Stimulated activated CD8-positive, alpha-beta memory T cell treated with anti-CD3 and anti-CD28 coated beads, Interleukin-12 subunit alpha, Interleukin-12 subunit beta, amount 100 ng/mL, for 24 hours (primary cell): ENCODE measurements around the gene ADAMTS19.
A peak's percentile ranks its signal among the peaks of the same experiment; 100 is the strongest.

Source experiments
- DNase-seq: peaks from one replicate; pipeline ENCODE4 v3.0.0-alpha.2; 2020; ENCODE audit errors: extremely low read depth

ADAMTS19 gene

DNA sequence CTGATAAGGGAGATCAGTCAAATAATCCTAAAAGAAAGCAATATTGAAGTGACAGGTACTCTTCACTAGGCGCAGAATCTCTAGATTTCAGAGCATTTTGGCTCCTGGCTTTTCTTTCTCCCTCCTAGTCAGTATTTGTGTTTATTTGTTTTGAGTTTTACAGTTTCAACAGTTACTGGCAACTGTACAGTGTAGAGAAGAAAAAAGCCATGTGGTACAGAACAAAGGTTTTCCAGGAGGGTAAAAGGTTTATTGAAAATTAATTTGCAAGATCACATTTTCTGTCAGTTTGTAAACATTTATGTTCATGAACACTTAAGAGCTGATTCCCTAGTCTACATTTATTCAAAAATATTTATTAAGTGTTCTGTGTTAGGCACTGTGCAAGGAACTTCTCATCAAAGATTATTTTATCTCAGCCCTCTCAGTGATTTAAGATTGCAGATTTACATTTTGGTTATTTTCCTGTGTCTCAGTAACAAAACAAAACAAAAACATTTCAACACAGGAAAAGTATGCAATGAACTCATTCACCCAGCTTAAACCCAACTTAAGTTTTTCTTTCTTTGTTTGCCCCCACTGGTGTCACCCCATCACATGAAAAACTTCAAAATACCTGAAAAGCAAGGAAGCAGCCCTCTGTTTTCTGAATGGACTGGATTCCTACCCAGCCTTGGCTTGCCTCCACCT is 300.7 kb downstream of the ADAMTS19 start:
- DNase-seq: no peak

DNA sequence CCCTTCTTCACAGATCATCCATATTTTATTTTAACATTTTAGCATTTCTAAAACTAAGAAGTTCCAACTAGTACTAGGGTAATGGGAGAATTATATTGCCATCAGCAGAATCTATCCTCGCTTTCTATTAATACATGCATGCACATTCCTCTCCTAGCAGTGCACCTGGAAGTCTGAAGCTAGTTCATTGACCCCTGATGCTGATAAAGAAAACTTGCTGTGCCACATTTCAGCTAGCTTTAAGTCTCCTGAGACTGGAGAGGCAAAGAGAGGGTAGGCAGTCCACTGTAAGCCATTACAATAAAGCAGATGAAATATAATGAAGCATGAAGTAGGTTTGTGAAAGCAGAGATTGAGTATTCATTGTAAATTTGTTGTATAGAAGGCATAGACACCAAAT is 303.6 kb downstream of the ADAMTS19 start:
- DNase-seq: no peak

DNA sequence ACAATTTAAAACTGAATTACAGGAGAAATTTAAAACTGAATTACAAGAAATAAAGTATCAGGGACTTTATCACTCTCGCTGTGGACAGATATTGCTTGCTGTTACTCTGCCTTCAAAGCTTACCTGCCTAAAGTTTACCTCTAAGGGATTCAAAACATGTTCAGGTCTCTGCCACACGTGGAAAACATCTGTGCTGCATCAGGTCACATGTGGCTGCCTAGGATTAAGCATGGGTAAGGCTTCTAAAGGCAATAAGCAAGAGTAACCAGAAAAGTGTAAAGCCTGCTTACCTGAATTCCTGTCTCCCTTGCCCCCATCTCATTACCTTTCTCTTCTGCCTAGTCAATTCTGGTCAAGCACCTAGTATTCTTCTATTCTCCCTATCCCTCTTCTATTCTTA is 306.7 kb downstream of the ADAMTS19 start:
- no peak for DNase-seq

DNA sequence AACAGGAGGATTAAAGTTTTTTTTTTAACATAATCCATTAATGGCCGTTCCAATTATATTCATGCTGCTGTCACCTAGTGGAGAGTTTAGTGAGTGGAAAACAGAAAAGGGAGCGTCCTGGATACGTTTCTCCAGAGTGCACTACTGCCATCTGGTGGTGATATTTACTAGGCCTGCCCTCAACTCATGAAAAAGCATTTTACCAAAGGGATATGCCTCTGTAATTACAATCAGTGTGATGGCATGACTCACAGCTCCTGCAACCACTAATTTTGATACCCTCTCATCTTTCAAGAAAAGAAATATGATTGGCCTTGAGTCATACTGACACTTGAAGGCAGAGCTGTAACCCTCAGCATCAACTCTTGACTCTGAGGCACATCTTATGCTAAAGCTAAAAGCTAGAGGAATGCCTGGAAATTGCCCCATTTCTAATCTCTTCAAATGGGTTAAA is 307.9 kb downstream of the ADAMTS19 start:
- DNase-seq: peak; percentile 27

DNA sequence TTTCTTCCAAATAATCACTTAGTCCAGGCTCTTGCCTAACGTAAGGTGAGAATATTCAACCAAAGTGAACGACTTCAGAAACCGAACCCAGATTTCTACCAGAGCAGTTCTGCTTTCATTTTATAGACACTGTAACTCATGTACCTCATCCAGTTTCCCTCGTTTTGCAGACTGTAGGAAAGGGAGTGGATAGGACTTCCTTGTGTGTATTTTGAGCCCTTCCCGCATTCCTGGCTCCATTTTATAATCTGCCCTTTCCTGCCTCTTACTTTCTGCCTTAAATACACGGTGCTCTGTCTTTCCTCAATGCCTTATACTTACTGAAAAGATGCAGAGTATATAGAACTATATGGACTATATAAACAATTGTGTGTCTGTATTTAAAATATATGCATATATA is 308.6 kb downstream of the ADAMTS19 start:
- DNase-seq: no peak

DNA sequence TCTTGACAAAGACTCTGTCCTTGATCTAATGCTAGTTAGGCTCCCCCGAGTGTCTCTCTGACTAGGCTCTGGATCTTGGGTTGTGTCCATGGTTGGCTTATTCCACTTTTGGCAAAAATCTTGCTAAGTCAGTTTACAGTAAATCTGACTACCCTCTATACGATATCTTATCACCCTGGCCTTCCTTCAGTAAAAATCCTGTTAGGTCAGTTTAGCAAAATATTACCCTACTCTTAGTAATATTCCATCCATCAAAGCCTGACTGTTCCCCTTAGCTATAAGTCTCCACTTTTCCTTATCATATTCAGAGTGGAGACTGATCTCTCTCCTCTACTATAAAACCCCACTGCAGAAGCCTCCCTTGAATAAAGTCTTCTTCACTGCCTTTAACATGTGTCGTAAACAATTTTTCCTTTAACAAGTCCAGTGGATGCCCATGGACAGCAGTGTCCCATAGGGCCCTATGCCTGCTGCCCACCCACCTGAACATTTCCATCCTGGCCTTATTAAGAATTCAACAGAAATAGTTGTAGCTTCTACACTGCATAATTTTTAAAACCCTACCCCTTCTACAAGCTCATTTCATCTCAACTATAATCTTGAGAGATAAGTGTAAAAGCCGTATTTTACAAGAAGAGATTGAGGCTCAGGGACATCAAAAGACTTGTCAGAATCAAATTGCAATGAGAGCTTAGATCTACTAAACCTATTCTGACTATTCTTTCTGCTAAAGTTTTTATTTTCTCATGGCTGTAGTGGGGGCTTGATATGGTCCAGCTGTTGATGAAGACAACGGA is 310.1 kb downstream of the ADAMTS19 start:
- DNase-seq: no peak

DNA sequence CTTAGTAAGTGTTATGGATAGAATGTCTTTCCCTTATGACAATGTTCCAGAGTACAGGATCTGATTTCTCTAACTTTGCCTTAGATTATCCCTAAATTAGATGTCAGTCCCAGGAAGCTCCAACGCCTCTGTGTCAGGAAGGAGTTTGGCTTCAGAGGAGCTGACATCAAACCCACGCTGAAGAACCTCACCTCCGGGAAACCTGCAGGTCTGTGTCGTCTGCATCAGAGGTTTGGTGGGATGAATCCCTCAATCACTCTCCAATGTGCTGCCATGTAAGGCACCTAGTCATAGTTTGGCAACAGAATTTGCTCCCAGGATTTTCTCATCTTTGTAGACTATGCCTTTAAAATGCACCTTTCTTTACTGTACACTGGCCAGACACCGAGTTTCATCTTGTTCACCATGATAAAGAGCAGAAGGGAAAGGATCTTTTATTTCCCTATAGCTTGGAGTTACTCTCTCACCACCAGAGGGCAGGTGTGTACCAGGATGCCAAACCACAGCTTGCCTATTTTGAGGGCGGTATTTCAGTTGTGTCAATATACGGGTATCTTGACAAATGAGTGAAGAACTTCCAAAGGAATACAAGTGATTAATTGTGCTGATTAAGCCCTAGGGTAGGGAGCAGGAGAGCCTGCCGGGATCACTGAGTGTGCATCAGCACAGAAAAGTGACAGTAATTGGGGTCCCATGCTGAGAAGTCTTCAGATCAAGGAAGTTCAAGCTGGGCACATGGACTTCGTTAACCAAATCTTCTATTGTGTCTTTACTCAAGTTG is 311.1 kb downstream of the ADAMTS19 start:
- DNase-seq: no peak

DNA sequence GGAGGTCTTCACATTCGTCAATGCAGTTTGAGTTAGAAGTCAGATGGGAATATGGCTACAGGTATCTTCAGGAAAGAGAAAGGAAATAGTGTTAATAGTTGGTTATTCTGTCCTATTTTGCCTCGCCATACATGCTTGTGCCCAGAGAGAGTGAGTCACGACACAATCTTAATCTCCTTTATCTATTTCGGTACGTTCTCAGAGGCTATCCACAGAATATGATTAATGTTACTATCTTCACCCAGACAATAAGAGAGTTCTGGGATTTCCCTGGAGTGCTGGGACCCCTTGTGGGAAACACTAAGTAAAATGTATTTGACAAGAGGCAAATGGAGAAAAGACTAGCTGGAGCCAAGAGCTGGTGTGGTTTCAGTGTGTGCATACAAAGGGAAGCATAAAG is 313.3 kb downstream of the ADAMTS19 start:
- DNase-seq: no peak

DNA sequence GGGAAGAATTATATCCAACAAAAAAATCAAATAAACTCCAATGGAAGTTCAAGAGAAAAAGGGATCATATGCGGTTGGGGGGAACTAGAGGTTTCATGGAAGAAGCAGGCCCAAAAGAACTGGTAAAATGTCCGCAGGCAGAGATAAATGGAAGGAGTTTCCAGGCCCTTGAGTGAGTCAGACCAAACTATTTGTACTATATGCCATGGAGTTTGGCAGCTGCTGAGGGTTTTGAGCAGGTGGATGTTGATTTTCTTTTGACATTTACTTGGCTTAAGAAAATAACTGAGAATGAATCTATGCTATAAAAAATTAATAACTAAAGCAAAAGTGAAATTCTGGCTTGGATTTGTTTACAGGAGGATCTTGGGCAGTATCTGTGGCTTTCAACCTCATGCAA is 321.5 kb downstream of the ADAMTS19 start:
- no peak for DNase-seq
